AG09309 (cell line): ENCODE measurements around the gene BPIFB2.

ENCODE experiments used
- DNase-seq: peaks from one replicate; pipeline ENCODE4 v3.0.0-alpha.2; 2010; ENCODE audit warnings: low read depth
- H3K4me3 ChIP-seq: 2 replicates; pipeline ENCODE4 v1.5.1; 2011; ENCODE audit warnings: mild to moderate bottlenecking, low read depth, low read length, moderate library complexity; ENCODE audit not compliant: control insufficient read depth
- TF ChIP-seq, protein P1 (sequence below): IDR thresholded peaks from 2 replicates; pipeline ENCODE4 v1.5.1; 2011; ENCODE audit warnings: mild to moderate bottlenecking, low read depth, low read length, inconsistent platforms; ENCODE audit not compliant: insufficient read depth, control insufficient read depth; ENCODE audit errors: missing control alignments

The BPIFB2 gene

DNA sequence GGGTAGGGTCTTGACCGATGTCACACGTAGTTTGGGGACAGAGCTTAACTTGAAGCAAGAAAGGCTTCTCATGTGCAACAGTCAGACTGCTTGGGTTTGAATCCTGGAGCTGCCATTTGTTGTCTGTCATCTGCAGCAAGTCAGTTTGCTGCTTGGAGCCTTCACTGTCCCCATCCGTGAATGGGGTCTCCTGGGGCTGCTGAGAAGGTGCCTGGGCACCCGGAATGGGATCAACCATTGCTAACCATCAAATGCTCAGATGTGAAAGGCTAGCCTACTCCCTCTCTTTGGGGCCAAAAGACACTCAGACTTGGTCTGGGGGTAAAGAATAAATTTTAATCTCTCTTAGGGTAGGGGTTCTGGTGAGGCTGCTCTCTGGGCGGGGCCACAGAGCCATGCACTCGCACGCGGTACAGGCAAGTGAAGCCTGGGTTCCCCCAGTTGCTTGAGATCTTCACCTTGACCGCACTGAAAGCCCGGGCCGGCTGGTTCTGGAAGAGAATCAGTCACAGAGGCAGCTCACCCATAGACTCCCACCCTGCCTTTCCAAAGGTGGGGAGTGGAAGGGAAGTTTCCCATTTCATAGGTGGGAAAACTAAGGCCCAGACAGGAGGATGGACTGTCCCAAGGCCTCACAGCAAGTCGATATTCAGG lies 23.9 kb upstream of the BPIFB2 start:
- H3K4me3 ChIP-seq = no peak overlapping the region
- TF ChIP-seq, protein P1, sequence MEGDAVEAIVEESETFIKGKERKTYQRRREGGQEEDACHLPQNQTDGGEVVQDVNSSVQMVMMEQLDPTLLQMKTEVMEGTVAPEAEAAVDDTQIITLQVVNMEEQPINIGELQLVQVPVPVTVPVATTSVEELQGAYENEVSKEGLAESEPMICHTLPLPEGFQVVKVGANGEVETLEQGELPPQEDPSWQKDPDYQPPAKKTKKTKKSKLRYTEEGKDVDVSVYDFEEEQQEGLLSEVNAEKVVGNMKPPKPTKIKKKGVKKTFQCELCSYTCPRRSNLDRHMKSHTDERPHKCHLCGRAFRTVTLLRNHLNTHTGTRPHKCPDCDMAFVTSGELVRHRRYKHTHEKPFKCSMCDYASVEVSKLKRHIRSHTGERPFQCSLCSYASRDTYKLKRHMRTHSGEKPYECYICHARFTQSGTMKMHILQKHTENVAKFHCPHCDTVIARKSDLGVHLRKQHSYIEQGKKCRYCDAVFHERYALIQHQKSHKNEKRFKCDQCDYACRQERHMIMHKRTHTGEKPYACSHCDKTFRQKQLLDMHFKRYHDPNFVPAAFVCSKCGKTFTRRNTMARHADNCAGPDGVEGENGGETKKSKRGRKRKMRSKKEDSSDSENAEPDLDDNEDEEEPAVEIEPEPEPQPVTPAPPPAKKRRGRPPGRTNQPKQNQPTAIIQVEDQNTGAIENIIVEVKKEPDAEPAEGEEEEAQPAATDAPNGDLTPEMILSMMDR = no peak
- DNase-seq = no peak

DNA sequence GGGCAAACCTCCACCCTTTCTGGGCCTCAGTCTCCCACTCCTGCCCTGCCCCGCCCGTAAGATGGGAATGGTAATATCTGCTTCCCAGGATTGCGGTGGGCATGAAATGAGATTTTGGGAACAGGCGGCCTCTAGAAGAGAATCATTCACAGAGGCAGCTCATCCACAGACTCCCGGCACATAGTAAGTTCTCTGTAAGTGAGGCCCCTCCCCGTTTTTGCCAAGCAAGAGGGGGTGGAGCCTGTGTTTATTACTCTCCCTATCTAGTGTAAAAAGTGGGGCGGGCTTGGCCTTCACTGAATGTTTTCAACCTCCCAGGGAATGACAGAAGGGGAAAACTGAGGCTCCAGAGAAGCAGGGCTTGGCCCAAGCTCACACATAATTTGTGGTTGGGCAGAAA lies 23.3 kb upstream of the BPIFB2 start:
- no peak overlapping the region for H3K4me3 ChIP-seq
- DNase-seq = no peak
- TF ChIP-seq, protein P1 = no peak

DNA sequence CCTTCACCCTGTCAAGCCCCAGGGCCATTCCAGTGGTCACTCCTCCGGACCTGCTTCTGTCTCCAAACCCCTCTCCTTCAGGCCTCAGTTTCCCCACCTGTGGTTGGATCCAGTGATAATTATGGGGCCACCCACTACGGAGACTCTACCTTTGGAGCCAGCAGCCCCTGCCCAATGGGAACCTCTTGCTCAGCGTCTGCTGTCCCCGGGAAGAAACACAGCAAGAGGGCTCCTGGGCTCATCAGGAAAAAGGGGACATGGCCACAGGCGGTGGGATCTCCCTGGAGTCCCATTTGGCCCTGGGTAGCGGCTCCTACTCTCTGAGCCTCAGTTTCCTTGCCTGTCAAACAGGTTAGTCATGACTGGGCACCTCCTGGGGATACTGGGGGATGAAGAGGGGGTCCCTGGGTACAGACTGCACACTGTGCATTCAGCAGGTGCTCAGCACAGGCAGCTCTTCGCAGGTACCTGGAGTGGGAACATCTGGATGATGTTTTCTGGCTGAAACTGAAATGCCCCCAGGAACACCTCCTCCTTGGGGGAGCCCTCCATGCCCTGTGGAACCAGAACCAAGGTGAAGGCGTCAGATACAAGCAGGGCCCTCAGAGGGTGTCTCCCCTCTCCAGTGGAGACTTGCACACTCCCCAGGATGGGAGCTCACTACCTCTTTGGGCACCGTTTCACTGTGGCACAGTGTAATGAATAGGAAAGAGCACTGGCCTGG lies 22.7 kb upstream of the BPIFB2 start:
- no peak overlapping the region for H3K4me3 ChIP-seq
- no peak for DNase-seq
- TF ChIP-seq, protein P1 = no peak

DNA sequence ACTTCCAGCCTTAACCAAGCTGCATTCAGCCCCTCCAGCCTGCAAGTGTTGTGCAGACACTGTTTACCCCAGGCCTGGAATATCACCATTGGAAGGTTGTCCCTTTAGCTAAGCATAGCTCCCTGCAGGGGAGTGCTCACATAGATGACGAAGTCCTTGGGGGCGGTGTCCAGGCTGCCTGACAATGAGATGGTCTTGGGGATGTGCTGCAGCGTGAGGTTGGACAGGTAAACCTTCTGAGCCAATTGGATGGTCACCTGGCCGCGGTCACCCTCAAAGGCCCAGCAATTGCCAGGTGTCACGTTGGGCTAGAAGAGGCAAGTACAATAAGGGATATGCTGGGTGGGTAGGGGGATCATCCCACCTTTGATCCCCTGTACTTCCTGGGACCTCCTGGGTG lies 21.9 kb upstream of the BPIFB2 start:
- TF ChIP-seq, protein P1 = no peak
- no peak for DNase-seq

DNA sequence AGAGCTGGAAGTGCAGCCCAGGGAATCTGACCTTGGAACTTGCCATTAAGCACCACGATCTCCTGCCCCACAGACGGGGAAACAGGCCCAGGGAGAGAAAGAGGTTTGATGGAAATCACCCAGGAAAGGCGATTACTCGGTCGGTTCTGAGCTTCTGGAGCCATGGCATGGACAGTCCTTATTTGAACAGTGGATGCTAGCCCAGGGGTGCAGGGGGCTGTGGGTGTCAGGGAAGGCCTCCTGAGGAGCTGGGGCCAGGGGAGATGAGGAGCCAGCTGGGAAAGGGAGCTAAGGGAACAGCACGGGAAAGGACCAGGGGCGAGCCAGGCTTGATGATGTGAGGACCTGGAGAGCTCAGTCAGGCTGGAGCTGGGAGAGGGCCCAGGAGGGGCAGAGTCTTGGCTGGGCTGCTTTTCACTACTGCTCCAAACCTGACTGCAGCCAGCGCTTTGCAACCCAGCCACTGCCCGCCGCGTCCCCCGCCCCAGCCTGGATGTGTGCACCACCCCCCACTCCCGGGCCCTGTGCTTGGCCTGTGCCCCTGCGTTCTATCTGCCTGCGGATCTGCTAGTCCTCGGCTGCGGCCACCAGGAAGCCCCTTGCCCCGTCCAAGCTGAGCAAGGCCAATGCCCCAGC lies 21.1 kb upstream of the BPIFB2 start:
- no peak overlapping the region for H3K4me3 ChIP-seq
- TF ChIP-seq, protein P1 = no peak
- DNase-seq = no peak

More for the DNA sequence above, 21.9 kb upstream of the BPIFB2 start:
- H3K4me3 ChIP-seq = no peak overlapping the region

DNA sequence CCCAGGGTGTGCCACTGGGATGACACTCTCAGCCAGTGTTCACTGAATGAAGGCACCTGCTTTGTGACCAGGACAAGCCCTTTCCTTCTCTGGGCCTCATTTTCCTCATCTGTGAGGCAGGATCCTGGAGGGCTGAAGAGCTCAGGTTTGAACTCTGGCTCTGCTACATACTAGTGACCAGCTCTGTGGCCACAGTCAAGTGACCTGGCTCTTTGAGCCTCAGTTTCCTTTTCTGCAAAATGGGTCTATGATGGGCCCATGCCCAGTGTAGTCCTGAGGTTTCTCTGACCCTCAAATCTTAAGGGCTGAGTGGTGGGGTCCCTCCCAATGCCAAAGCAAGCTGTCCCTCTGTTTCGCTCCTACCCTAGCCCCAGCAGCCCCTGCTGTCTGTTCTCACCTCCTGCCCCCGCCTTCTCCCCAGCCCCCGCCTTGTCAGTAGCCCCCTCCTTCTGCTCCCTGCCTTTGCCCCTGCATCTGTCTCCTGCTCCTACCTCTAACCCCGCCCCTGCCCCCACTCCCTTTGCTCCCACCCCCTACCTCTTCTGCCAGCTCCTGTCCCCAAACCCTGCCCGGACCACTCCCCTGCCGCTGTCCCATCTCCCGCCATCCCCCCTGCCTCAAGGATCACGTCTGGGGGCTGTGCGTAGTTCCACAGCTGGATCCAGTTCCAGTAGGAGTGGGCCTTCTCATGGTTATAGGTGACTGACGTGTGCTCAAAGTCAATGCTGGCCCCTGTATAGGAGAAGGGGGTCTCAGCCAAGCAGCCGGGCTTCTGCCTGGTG lies 20.3 kb upstream of the BPIFB2 start:
- DNase-seq = no peak
- H3K4me3 ChIP-seq = no peak overlapping the region
- TF ChIP-seq, protein P1 = no peak
